Fibroblast of pulmonary artery (primary cell): Measurements from ENCODE around the gene OTUD3.

Experiments
- DNase-seq: peaks from one replicate; pipeline ENCODE4 v3.0.0-alpha.2; 2010; ENCODE audit warnings: low read depth
- H3K4me3 ChIP-seq: replicated peaks from 2 replicates; pipeline ENCODE4 v1.5.1; 2011; ENCODE audit warnings: low read depth, mild to moderate bottlenecking, control low read depth, low read length, moderate library complexity
- TF ChIP-seq, protein P1 (sequence below): IDR thresholded peaks from 2 replicates; pipeline ENCODE4 v1.5.1; 2011; ENCODE audit warnings: mild to moderate bottlenecking, control low read depth, low read length, inconsistent platforms; ENCODE audit errors: missing control alignments

OTUD3 gene

DNA sequence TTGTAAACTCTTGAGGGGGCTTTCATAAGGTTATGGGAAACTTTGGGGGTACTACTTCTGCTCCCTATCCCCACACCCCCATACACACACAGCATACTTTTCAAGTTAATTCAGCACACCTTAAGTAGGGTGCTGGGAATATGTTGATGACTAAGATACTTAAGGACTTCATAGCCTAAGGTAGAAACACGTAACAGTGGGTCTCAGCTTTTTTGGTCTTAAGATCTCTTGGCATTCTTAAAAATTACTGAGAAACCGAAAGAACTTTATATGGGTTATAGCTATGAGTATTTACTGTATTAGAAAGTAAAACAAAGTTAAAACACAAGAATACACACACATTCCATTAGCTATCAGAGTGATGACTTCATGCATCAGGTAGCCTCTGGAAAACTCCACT, 2.1 kb downstream of the OTUD3 start:
- TF ChIP-seq, protein P1, sequence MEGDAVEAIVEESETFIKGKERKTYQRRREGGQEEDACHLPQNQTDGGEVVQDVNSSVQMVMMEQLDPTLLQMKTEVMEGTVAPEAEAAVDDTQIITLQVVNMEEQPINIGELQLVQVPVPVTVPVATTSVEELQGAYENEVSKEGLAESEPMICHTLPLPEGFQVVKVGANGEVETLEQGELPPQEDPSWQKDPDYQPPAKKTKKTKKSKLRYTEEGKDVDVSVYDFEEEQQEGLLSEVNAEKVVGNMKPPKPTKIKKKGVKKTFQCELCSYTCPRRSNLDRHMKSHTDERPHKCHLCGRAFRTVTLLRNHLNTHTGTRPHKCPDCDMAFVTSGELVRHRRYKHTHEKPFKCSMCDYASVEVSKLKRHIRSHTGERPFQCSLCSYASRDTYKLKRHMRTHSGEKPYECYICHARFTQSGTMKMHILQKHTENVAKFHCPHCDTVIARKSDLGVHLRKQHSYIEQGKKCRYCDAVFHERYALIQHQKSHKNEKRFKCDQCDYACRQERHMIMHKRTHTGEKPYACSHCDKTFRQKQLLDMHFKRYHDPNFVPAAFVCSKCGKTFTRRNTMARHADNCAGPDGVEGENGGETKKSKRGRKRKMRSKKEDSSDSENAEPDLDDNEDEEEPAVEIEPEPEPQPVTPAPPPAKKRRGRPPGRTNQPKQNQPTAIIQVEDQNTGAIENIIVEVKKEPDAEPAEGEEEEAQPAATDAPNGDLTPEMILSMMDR, result no peak
- no peak for DNase-seq
- H3K4me3 ChIP-seq, result no peak overlapping the region

DNA sequence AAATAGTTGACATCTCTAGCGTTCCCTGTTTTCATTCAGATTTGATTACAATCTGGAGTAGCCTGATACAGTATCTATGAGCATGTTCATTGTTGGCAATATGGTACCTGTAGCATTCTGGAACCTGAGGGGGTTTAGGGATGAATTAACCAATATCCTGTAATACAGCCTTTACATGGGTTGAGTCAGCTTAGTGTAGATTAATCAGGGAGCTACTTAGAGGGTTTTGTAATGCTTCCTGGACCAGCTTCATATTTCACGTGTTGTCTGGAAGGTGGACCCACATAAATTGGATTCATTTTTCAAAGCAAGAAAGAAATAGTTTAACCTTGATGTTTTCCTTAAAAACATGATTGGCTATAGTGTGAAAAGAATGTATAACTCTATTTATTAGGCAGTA, 3.6 kb downstream of the OTUD3 start:
- TF ChIP-seq, protein P1, result no peak
- DNase-seq, result peak; percentile 35
- H3K4me3 ChIP-seq, result no peak overlapping the region

DNA sequence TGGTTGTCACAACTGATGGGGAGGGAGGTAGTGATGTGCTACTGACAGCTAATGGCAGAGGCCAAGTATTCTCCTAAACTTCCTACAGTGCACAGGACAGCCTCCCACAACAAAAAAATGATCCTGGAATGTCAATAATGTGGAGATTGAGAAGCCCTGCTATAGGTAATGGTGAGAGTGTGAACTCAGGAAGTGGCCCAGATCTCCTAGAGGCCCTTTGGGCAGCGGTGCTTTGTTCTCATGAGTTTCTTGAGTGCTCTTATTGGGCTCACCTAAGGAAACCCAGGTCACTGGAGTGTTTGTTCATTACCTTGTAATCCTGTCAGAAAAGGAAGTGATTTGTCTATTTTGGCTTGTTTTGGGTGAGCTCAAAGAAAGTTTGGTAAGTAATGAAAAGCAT, 5.9 kb downstream of the OTUD3 start:
- DNase-seq, result no peak
- H3K4me3 ChIP-seq, result no peak overlapping the region
- TF ChIP-seq, protein P1, result no peak

DNA sequence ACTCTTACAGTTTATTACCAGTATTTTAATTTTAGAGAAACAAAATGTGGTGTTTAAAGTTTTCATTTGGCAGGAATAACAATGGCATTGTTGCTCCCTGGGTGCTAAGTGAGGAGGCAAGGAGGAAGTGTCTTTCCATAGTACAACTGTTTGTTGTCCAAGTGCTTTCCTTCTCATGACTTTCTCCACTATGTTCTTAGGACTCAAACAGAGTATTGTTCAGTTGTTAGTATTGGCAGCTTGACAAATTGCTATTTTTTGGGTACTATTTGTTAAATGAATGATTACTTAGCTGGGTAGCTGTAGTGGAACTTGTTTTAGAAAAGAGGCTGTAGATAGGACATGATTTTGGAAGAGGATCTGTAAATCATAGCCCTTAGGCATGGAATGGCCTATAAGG, 7.5 kb downstream of the OTUD3 start:
- TF ChIP-seq, protein P1, result no peak
- H3K4me3 ChIP-seq, result no peak overlapping the region
- peak; percentile 29 for DNase-seq

DNA sequence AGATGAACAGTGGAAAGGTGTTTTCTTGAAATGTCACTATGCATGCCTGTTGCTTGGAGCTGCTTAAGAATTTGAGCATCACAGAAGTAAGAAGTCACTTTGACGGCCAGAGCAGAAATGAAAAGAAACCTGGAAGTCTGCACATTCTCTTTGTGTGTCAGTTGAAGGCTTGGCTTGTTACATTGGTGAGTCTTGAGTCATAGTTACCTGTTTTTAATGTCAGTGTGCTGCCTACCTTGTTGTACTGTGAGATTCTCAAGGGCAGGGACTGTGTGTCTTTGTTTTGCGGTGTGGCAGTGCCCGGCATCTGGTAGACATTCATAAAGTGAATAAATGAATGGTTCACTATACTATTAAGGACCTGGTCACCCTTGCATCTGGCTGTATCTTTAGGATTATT, 9.9 kb downstream of the OTUD3 start:
- no peak for DNase-seq
- TF ChIP-seq, protein P1, result no peak
- no peak overlapping the region for H3K4me3 ChIP-seq

DNA sequence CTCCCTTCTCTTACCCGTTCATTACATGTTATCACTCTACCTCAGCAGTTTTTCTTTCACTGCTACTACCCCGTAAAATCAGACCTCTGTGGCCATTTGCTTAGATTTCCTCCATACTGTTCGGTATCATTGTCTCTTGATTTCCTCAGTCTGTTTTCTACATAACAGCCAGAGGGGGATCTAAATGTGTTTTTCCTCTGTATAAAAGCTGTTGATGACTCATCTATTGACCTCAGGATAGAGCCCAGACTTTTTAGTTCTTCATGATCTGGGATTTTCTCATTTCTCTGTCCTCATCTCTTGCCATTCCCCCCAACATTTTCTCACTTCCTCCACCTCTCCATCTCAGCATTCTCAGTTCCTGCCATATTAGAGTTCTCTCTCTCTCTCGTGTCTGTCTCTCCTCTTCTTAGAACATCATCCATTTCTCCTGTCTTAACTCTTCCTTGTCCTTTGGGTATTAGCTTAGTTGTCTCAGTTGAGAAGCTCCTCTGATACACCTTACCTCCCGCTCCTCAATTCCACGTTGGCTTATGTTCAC, 10.5 kb downstream of the OTUD3 start:
- DNase-seq, result peak; percentile 27
- H3K4me3 ChIP-seq, result no peak overlapping the region
- TF ChIP-seq, protein P1, result no peak

DNA sequence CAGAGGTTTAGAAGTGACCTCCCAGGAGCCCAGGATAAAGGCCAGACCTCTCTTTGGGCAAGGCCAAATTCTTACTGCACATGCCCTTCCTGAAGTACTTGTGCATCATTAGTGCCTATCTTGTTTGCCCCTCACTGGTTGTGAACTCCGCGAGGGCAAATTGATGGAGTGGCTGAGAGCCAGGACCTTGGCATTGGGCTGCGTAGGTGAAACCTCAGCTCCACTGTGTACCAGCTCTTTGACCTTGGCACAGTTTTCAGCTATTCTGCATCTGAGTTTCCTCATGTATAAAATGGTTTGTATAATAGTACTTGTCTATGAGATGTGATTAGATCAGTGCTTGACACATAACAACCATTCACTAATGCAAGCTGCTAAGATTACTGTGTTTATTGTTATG, 11.5 kb downstream of the OTUD3 start:
- DNase-seq, result no peak
- TF ChIP-seq, protein P1, result no peak
- no peak overlapping the region for H3K4me3 ChIP-seq
